ENCODE data around the gene SLC37A1.

DNA sequence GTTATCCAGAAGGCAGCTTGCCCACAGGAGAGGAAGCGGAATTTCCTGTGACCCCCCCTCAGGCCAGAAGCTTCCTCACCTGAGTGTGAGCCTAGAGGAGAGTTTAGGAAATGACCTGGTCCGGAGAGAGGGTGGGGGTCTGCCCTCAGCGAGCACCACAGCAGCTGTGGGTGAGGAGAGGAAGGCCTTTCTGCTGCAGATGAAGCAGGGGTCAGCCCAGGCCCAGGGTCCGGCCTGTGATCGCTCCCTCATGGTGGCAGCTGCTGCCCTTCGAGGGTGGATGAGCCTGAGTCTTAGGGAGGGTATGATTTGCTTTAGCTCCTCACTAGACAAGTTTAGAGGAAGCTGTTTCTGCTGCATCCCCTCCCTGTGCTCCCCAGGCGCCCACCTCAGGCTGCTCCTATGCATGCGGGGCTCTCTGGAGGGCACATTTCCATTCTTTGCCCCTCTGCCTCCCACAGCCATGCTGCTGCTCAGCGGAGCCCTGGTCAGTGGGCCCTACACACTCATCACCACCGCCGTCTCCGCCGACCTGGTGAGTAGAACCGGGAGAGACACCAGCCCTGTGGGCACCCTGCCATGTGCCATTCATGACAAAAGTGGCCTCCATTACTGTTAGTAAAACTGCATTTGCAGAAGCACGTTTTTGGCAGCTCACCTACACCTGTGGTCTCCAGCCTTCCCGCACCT is 53.0 kb downstream of the SLC37A1 start:
- TF ChIP-seq POLR2AphosphoS5 (IDR thresholded peaks at IDR 0.05; ENCODE audit: low read depth, low read length) = no peak
- TF ChIP-seq SIN3A (IDR thresholded peaks at IDR 0.05; ENCODE audit: borderline replicate concordance, insufficient read depth, low read length) = no peak
- TF ChIP-seq TAF1 (IDR thresholded peaks at IDR 0.05; ENCODE audit: borderline replicate concordance, insufficient read depth, low read length) = no peak
- TF ChIP-seq FOXP2 (optimal IDR thresholded peaks at IDR 0.05; ENCODE audit: borderline replicate concordance, extremely low read depth, extremely low read length, insufficient read depth) = no peak
